Stimulated activated CD4-positive, alpha-beta T cell treated with anti-CD3 and anti-CD28 coated beads, Interleukin-4, amount 100 ng/mL, for 4 hours (primary cell): ENCODE data around the gene DCDC2.
"Not testable (repeated sequence)": the region's sequence is repeated elsewhere in the genome, so short reads cannot be mapped to it uniquely, and the experiment has no call there.

Source experiments
- DNase-seq, 2 experiments: peaks; one replicate each; pipeline ENCODE4 v3.0.0-alpha.2; 2020

Gene DCDC2

GRCh38 chr6:24323632-24324337 is 34.1 kb downstream of the DCDC2 start:
- DNase-seq: no peak

- no peak for DNase-seq
Measured at GRCh38 chr6:24322924-24323323, 34.9 kb downstream of the DCDC2 start.

GRCh38 chr6:24322446-24322845 is 35.4 kb downstream of the DCDC2 start:
- DNase-seq: not testable (repeated sequence)

GRCh38 chr6:24321538-24322162 is 36.2 kb downstream of the DCDC2 start:
- DNase-seq: no peak

- DNase-seq: no peak
Measured at GRCh38 chr6:24313251-24314141, 44.4 kb downstream of the DCDC2 start.

GRCh38 chr6:24311775-24312174 is 46.1 kb downstream of the DCDC2 start:
- DNase-seq: not testable (repeated sequence)

- no peak for DNase-seq
Measured at GRCh38 chr6:24307881-24308280, 50.0 kb downstream of the DCDC2 start.

GRCh38 chr6:24306936-24307335 is 50.9 kb downstream of the DCDC2 start:
- DNase-seq: no peak

GRCh38 chr6:24306038-24306437 is 51.8 kb downstream of the DCDC2 start:
- DNase-seq: no peak

- no peak for DNase-seq
Measured at GRCh38 chr6:24296944-24297343, 60.9 kb downstream of the DCDC2 start.

- DNase-seq: not testable (repeated sequence)
Measured at GRCh38 chr6:24293852-24294251, 64.0 kb downstream of the DCDC2 start.

- no peak for DNase-seq
Measured at GRCh38 chr6:24287239-24287638, 70.6 kb downstream of the DCDC2 start.

- no peak for DNase-seq
Measured at GRCh38 chr6:24284006-24284405, 73.9 kb downstream of the DCDC2 start.

GRCh38 chr6:24283043-24283985 is 74.5 kb downstream of the DCDC2 start:
- peak; percentile 7 to 15 for DNase-seq

GRCh38 chr6:24274441-24275083 is 83.3 kb downstream of the DCDC2 start:
- no peak for DNase-seq

GRCh38 chr6:24273096-24273870 is 84.6 kb downstream of the DCDC2 start:
- DNase-seq: no peak

GRCh38 chr6:24272553-24272952 is 85.3 kb downstream of the DCDC2 start:
- no peak for DNase-seq

- DNase-seq: no peak
Measured at GRCh38 chr6:24272148-24272547, 85.7 kb downstream of the DCDC2 start.

- DNase-seq: no peak
Measured at GRCh38 chr6:24270011-24270410, 87.8 kb downstream of the DCDC2 start.

GRCh38 chr6:24258214-24258613 is 99.6 kb downstream of the DCDC2 start:
- not testable (repeated sequence) for DNase-seq

GRCh38 chr6:24257282-24257681 is 100.6 kb downstream of the DCDC2 start:
- DNase-seq: no peak
